ENCODE results near the gene TMEM179.

GRCh38 chr14:104654119-104654518 is 49.5 kb upstream of the TMEM179 start:
- TF ChIP-seq EZH2 (IDR thresholded peaks at IDR 0.05; ENCODE audit: borderline replicate concordance, insufficient read depth, low read length, poor library complexity, severe bottlenecking) = no peak
- TF ChIP-seq RAD21 (conservative IDR thresholded peaks at IDR 0.05) = no peak
- TF ChIP-seq CTCF (IDR thresholded peaks at IDR 0.05; ENCODE audit: poor library complexity, severe bottlenecking) = no peak
- no peak for TF ChIP-seq POLR2AphosphoS5 (IDR thresholded peaks at IDR 0.05)
- TF ChIP-seq, protein P1, sequence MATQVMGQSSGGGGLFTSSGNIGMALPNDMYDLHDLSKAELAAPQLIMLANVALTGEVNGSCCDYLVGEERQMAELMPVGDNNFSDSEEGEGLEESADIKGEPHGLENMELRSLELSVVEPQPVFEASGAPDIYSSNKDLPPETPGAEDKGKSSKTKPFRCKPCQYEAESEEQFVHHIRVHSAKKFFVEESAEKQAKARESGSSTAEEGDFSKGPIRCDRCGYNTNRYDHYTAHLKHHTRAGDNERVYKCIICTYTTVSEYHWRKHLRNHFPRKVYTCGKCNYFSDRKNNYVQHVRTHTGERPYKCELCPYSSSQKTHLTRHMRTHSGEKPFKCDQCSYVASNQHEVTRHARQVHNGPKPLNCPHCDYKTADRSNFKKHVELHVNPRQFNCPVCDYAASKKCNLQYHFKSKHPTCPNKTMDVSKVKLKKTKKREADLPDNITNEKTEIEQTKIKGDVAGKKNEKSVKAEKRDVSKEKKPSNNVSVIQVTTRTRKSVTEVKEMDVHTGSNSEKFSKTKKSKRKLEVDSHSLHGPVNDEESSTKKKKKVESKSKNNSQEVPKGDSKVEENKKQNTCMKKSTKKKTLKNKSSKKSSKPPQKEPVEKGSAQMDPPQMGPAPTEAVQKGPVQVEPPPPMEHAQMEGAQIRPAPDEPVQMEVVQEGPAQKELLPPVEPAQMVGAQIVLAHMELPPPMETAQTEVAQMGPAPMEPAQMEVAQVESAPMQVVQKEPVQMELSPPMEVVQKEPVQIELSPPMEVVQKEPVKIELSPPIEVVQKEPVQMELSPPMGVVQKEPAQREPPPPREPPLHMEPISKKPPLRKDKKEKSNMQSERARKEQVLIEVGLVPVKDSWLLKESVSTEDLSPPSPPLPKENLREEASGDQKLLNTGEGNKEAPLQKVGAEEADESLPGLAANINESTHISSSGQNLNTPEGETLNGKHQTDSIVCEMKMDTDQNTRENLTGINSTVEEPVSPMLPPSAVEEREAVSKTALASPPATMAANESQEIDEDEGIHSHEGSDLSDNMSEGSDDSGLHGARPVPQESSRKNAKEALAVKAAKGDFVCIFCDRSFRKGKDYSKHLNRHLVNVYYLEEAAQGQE (IDR thresholded peaks at IDR 0.05; ENCODE audit: borderline replicate concordance) = no peak
- no peak for TF ChIP-seq TAF1 (IDR thresholded peaks at IDR 0.05; ENCODE audit: low read depth)
- TF ChIP-seq EP300 (conservative IDR thresholded peaks at IDR 0.05; ENCODE audit: poor library complexity, severe bottlenecking) = no peak
- TF ChIP-seq MXI1 (conservative IDR thresholded peaks at IDR 0.05; ENCODE audit: poor library complexity, severe bottlenecking) = no peak

All from neural cell (in vitro differentiated cells).